ENCODE data around the gene ADAMTS17.

ADAMTS17 gene

GRCh38 chr15:99970891-99971430 lies 370.8 kb downstream of the ADAMTS17 start:
- H3K36me3 ChIP-seq (ENCODE audit: insufficient read depth, low read length) = peaks cover 43% of the 10 kb centered on the region
- no peak for ATAC-seq (ENCODE audit: insufficient read depth, low read depth)
- no peak for TF ChIP-seq CTCF (IDR thresholded peaks at IDR 0.05; ENCODE audit: borderline replicate concordance, extremely low read depth, low read length, poor library complexity, severe bottlenecking)
- TF ChIP-seq EZH2 (IDR thresholded peaks at IDR 0.05; ENCODE audit: borderline replicate concordance, low read depth, low read length, severe bottlenecking) = no peak

GRCh38 chr15:99969261-99969920 lies 372.4 kb downstream of the ADAMTS17 start:
- DNase-seq = no peak
- Histone ChIP-seq H3K79me2 (ENCODE audit: insufficient read depth, low read length) (no peaks in the 10 kb centered on the region), H3K4me2 (ENCODE audit: insufficient read depth, low read length) (no peak overlapping the region), H2AFZ (ENCODE audit: low read depth, low read length) (no peak overlapping the region), H3K27me3 (ENCODE audit: insufficient read depth, low read length, poor library complexity) (no peaks in the 10 kb centered on the region), H3K27ac (ENCODE audit: low read length) (no peak overlapping the region), H3K4me3 (ENCODE audit: low read depth in 1 of 2, low read length in 2 of 2) (no peak overlapping the region), H4K20me1 (ENCODE audit: insufficient read depth, low read length) (no peaks in the 10 kb centered on the region), H3K4me1 (ENCODE audit: insufficient read depth, low read length) (no peaks in the 10 kb centered on the region), H3K9ac (ENCODE audit: low read depth, low read length) (no peak overlapping the region), H3K9me3 (ENCODE audit: insufficient read depth, low read length, severe bottlenecking) (no peaks in the 10 kb centered on the region), H3K36me3 (ENCODE audit: insufficient read depth, low read length) (peaks cover 30% of the 10 kb centered on the region)
- no peak for ATAC-seq (ENCODE audit: insufficient read depth, low read depth)
- TF ChIP-seq EZH2 (IDR thresholded peaks at IDR 0.05; ENCODE audit: borderline replicate concordance, low read depth, low read length, severe bottlenecking) (no peak), CTCF (IDR thresholded peaks at IDR 0.05; ENCODE audit: borderline replicate concordance, extremely low read depth, low read length, poor library complexity, severe bottlenecking) (no peak)

More at GRCh38 chr15:99970891-99971430, 370.8 kb downstream of the ADAMTS17 start:
- Histone ChIP-seq H3K4me1 (ENCODE audit: insufficient read depth, low read length) (no peaks in the 10 kb centered on the region), H3K27ac (ENCODE audit: low read length) (no peak overlapping the region), H2AFZ (ENCODE audit: low read depth, low read length) (no peak overlapping the region), H3K79me2 (ENCODE audit: insufficient read depth, low read length) (no peaks in the 10 kb centered on the region), H3K9me3 (ENCODE audit: insufficient read depth, low read length, severe bottlenecking) (no peaks in the 10 kb centered on the region), H3K9ac (ENCODE audit: low read depth, low read length) (no peak overlapping the region), H4K20me1 (ENCODE audit: insufficient read depth, low read length) (no peaks in the 10 kb centered on the region), H3K27me3 (ENCODE audit: insufficient read depth, low read length, poor library complexity) (no peaks in the 10 kb centered on the region), H3K4me2 (ENCODE audit: insufficient read depth, low read length) (no peak overlapping the region), H3K4me3 (ENCODE audit: low read depth in 1 of 2, low read length in 2 of 2) (no peak overlapping the region)
- DNase-seq = no peak

GRCh38 chr15:99967841-99968371 lies 373.9 kb downstream of the ADAMTS17 start:
- no peaks in the 10 kb centered on the region for H3K27me3 ChIP-seq (ENCODE audit: insufficient read depth, low read length, poor library complexity)
- ATAC-seq (ENCODE audit: insufficient read depth, low read depth) = no peak
- no peak for DNase-seq
- no peak overlapping the region for H3K4me3 ChIP-seq (ENCODE audit: low read depth in 1 of 2, low read length in 2 of 2)
- H3K9ac ChIP-seq (ENCODE audit: low read depth, low read length) = no peak overlapping the region
- no peaks in the 10 kb centered on the region for H3K4me1 ChIP-seq (ENCODE audit: insufficient read depth, low read length)
- no peaks in the 10 kb centered on the region for H4K20me1 ChIP-seq (ENCODE audit: insufficient read depth, low read length)
- no peak overlapping the region for H3K27ac ChIP-seq (ENCODE audit: low read length)
- no peaks in the 10 kb centered on the region for H3K79me2 ChIP-seq (ENCODE audit: insufficient read depth, low read length)
- H2AFZ ChIP-seq (ENCODE audit: low read depth, low read length) = no peak overlapping the region
- H3K9me3 ChIP-seq (ENCODE audit: insufficient read depth, low read length, severe bottlenecking) = no peaks in the 10 kb centered on the region
- H3K4me2 ChIP-seq (ENCODE audit: insufficient read depth, low read length) = no peak overlapping the region
- peaks cover 15% of the 10 kb centered on the region for H3K36me3 ChIP-seq (ENCODE audit: insufficient read depth, low read length)
- TF ChIP-seq EZH2 (IDR thresholded peaks at IDR 0.05; ENCODE audit: borderline replicate concordance, low read depth, low read length, severe bottlenecking) = no peak
- no peak for TF ChIP-seq CTCF (IDR thresholded peaks at IDR 0.05; ENCODE audit: borderline replicate concordance, extremely low read depth, low read length, poor library complexity, severe bottlenecking)
